Measurements from ENCODE around the gene PLEKHB2.
"Not testable (repeated sequence)": the region's sequence is repeated elsewhere in the genome, so short reads cannot be mapped to it uniquely, and the experiment has no call there.

PLEKHB2 gene

GRCh38 chr2:131143803-131144202, 38.7 kb downstream of the PLEKHB2 start:
- peak; percentile 34 for DNase-seq (ENCODE audit: low spot score)

- DNase-seq (ENCODE audit: low spot score) = no peak
Observed at GRCh38 chr2:131145040-131145439, 39.9 kb downstream of the PLEKHB2 start.

- DNase-seq (ENCODE audit: low spot score) = no peak
Observed at GRCh38 chr2:131146231-131146630, 41.1 kb downstream of the PLEKHB2 start.

GRCh38 chr2:131146749-131147148, 41.6 kb downstream of the PLEKHB2 start:
- DNase-seq (ENCODE audit: low spot score) = no peak

GRCh38 chr2:131148426-131148825, 43.3 kb downstream of the PLEKHB2 start:
- no peak for DNase-seq (ENCODE audit: low spot score)

GRCh38 chr2:131150109-131150508, 45.0 kb downstream of the PLEKHB2 start:
- not testable (repeated sequence) for DNase-seq (ENCODE audit: low spot score)

GRCh38 chr2:131151398-131151797, 46.3 kb downstream of the PLEKHB2 start:
- DNase-seq (ENCODE audit: low spot score) = no peak

- DNase-seq (ENCODE audit: low spot score) = no peak
Observed at GRCh38 chr2:131152074-131152473, 46.9 kb downstream of the PLEKHB2 start.

- no peak for DNase-seq (ENCODE audit: low spot score)
Observed at GRCh38 chr2:131153529-131153928, 48.4 kb downstream of the PLEKHB2 start.

GRCh38 chr2:131154071-131154531, 49.0 kb downstream of the PLEKHB2 start:
- DNase-seq (ENCODE audit: low spot score) = peak; percentile 66

- no peak for DNase-seq (ENCODE audit: low spot score)
Observed at GRCh38 chr2:131154647-131155046, 49.5 kb downstream of the PLEKHB2 start.

GRCh38 chr2:131155208-131155855, 50.2 kb downstream of the PLEKHB2 start:
- DNase-seq (ENCODE audit: low spot score) = no peak

- DNase-seq (ENCODE audit: low spot score) = no peak
Observed at GRCh38 chr2:131156452-131157149, 51.5 kb downstream of the PLEKHB2 start.

GRCh38 chr2:131165562-131165961, 60.4 kb downstream of the PLEKHB2 start:
- not testable (repeated sequence) for DNase-seq (ENCODE audit: low spot score)

GRCh38 chr2:131168538-131168937, 63.4 kb downstream of the PLEKHB2 start:
- no peak for DNase-seq (ENCODE audit: low spot score)

- not testable (repeated sequence) for DNase-seq (ENCODE audit: low spot score)
Observed at GRCh38 chr2:131178050-131178449, 72.9 kb downstream of the PLEKHB2 start.

- not testable (repeated sequence) for DNase-seq (ENCODE audit: low spot score)
Observed at GRCh38 chr2:131178721-131179418, 73.7 kb downstream of the PLEKHB2 start.

- DNase-seq (ENCODE audit: low spot score) = not testable (repeated sequence)
Observed at GRCh38 chr2:131181451-131181850, 76.3 kb downstream of the PLEKHB2 start.

- not testable (repeated sequence) for DNase-seq (ENCODE audit: low spot score)
Observed at GRCh38 chr2:131193421-131193820, 88.3 kb downstream of the PLEKHB2 start.

- DNase-seq (ENCODE audit: low spot score) = not testable (repeated sequence)
Observed at GRCh38 chr2:131196186-131196585, 91.0 kb downstream of the PLEKHB2 start.

All from RKO (cell line).